Ectodermal cell (in vitro differentiated cells): ENCODE results near the gene LMF1.

ENCODE experiments used
- H3K27ac ChIP-seq: 2 replicates; pipeline ENCODE4 v1.7.0; 2013; ENCODE audit warnings: mild to moderate bottlenecking, low read depth, low read length; ENCODE audit not compliant: insufficient read depth, poor library complexity, severe bottlenecking
- H3K27me3 ChIP-seq: 2 replicates; pipeline ENCODE4 v1.7.0; 2013; ENCODE audit warnings: mild to moderate bottlenecking, low read length; ENCODE audit not compliant: insufficient read depth, control insufficient read depth, poor library complexity, severe bottlenecking
- H3K36me3 ChIP-seq: one replicate; pipeline ENCODE4 v1.7.0; 2013; ENCODE audit warnings: low read length; ENCODE audit not compliant: control insufficient read depth, insufficient read depth
- H3K4me1 ChIP-seq: one replicate; pipeline ENCODE4 v1.7.0; 2013; ENCODE audit warnings: low read length; ENCODE audit not compliant: control insufficient read depth, insufficient read depth
- H3K4me3 ChIP-seq: 2 replicates; pipeline ENCODE4 v1.7.0; 2013; ENCODE audit warnings: low read depth, low read length, control low read depth; ENCODE audit not compliant: insufficient read depth
- H3K9me3 ChIP-seq: 2 replicates; pipeline ENCODE4 v1.7.0; 2013; ENCODE audit warnings: mild to moderate bottlenecking, low read length, moderate library complexity; ENCODE audit not compliant: control insufficient read depth
- WGBS, 2 experiments: methylation state at CpG; one replicate each; pipeline ENCODE4 v1.1.7; 2013; ENCODE audit warnings: missing lambda C conversion rate in 2 of 2; 5-methylcytosine and 5-hydroxymethylcytosine counted together

LMF1 gene

DNA sequence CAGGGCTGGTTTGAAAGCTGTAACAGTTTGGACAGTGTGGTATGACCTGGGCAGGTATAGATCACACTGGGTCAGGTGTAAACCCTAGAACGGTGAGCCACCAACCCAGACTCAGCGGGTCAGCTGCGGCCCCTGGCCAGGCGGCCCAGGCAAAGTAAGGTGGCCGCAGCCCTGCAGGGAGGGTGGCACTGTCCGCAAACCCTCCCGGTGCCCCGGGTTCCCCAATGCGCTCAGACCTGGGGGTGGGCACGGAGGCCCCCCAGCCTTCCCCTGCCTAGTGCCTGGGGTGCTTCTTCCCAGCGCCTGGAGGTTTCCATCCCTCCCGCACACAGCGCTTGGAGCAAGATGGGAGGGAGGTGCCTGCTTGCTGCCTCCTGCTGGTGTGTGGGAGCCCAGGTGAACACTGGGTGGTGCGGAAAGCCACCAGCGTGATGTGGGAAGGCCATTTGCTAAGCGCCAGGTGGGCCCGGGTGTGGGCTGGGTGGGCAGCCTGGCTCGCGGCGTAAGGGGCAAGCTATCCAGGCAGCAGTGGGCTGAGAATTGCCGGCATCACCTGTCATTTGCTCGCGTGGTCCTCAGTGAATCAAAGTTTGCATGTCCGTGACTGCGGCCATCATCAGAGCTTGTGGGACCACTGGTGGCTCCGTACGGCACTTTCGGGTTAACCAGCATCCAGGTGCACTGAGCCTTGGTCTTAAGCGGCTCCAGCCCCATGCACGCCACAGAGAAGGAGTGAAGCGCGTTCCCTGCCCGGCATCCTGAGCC is 122.9 kb downstream of the LMF1 start:
- Histone ChIP-seq H3K9me3 (no peaks in the 10 kb centered on the region), H3K4me3 (no peak overlapping the region), H3K27me3 (no peaks in the 10 kb centered on the region), H3K4me1 (no peaks in the 10 kb centered on the region), H3K36me3 (no peaks in the 10 kb centered on the region), H3K27ac (no peak overlapping the region)
- 93 to 94% methylated on average over 33 of the region's 33 CpGs for WGBS, 2 experiments

DNA sequence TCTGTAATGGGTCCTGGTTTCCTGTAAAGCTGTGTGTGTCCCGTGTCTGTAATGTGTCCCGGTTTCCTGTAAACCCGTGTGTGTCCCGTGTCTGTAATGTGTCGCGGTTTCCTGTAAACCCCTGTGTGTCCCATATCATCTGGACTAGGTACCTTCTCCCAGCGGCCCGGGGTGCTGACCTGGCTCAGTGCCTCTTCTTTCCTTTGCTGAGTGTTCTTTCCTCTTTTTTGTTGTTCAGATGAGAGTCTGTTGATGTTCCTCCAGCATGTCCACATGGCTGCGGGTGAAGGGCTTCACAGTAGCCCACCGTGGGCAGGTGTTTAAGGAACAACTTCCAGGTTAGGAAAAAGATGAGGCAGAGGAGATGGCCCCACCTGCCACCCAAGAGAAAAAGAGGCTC is 123.6 kb downstream of the LMF1 start:
- H3K36me3 ChIP-seq, result no peaks in the 10 kb centered on the region
- no peaks in the 10 kb centered on the region for H3K4me1 ChIP-seq
- WGBS, 2 experiments, result 81 to 83% methylated on average over 10 of the region's 10 CpGs
- no peaks in the 10 kb centered on the region for H3K27me3 ChIP-seq
- no peak overlapping the region for H3K4me3 ChIP-seq
- no peaks in the 10 kb centered on the region for H3K9me3 ChIP-seq
- no peak overlapping the region for H3K27ac ChIP-seq

DNA sequence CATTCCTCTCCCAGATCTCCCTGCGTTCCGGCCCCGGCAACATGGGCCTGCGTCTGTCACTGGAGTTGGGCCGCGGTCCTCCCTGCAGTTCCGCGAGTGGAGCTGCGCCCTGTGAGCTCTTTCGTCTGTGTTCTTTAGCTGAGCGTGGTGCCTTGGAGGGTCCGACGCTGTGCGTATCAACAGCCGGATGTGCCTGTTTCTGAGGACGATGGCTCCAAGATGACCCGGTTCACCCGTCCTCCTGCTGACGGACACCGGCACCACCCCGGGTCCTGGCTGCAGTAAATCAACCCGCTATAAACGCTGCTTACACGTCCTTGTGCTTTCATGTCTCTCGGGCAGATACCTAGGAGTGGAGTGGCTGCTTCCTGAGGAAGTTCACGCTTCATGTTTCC is 125.4 kb downstream of the LMF1 start:
- H3K4me3 ChIP-seq, result no peak overlapping the region
- no peaks in the 10 kb centered on the region for H3K27me3 ChIP-seq
- 91 to 92% methylated on average over 26 of the region's 26 CpGs for WGBS, 2 experiments
- H3K27ac ChIP-seq, result no peak overlapping the region
- H3K4me1 ChIP-seq, result no peaks in the 10 kb centered on the region
- no peaks in the 10 kb centered on the region for H3K36me3 ChIP-seq
- no peaks in the 10 kb centered on the region for H3K9me3 ChIP-seq

DNA sequence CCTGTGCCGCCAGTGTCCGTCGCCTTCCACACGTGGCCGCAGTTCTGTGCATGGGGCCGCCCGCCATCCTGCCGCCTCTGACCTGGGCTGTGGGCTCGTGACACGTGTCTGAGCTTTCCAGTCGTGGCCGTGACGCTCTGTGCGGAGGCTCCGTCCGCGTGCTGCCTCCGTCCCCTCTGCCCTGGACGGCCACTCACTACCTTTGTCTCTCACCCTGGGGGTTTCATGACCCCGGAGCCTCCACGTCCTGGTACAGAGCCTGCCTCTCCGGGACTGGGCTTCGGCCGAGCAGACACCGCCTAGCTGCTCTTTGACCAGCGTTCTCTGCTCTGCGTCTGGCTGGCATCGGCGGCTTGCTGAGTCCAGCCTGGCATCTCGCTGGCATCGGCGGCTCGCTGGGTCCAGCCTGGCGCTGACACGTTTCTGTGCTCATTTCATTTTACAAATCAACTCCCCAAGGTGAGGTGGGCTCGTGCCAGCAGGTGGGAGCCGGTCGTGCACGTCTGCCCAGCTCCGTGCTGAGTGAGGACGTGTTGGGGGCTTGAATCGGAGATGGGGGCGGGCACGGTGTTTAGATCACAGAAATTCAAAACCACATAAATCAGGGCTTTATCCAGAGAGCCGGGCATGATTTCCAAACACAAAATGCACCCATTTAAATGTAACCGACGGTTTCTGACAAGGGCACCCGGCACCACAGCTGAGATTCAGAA is 126.0 kb downstream of the LMF1 start:
- Histone ChIP-seq H3K27me3 (no peaks in the 10 kb centered on the region), H3K4me3 (no peak overlapping the region), H3K4me1 (no peaks in the 10 kb centered on the region), H3K9me3 (no peaks in the 10 kb centered on the region), H3K36me3 (no peaks in the 10 kb centered on the region), H3K27ac (no peak overlapping the region)
- 94 to 95% methylated on average over 48 of the region's 48 CpGs for WGBS, 2 experiments

DNA sequence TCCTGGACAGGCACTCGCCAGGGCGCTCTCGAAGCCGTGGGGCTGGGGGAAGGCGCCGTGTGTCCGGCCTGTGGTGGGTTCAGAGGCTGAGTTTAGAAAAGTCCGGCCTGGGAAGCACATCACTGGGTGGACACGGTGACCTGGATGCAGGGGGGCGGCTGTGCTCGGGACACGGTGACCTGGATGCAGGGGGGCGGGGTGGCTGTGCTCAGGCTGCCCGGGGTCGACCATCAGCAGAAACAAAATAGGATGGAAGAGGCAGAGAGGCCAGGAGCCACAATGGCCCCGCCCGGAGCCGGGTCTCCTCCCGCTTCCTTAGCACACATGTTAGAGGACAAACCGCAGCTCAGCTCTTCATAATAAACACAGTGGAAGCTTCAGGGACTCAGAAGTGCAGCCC is 127.0 kb downstream of the LMF1 start:
- WGBS, 2 experiments, result 94 to 95% methylated on average over 20 of the region's 20 CpGs
- Histone ChIP-seq H3K9me3 (no peaks in the 10 kb centered on the region), H3K4me1 (no peaks in the 10 kb centered on the region), H3K36me3 (no peaks in the 10 kb centered on the region), H3K4me3 (no peak overlapping the region), H3K27ac (no peak overlapping the region), H3K27me3 (no peaks in the 10 kb centered on the region)

DNA sequence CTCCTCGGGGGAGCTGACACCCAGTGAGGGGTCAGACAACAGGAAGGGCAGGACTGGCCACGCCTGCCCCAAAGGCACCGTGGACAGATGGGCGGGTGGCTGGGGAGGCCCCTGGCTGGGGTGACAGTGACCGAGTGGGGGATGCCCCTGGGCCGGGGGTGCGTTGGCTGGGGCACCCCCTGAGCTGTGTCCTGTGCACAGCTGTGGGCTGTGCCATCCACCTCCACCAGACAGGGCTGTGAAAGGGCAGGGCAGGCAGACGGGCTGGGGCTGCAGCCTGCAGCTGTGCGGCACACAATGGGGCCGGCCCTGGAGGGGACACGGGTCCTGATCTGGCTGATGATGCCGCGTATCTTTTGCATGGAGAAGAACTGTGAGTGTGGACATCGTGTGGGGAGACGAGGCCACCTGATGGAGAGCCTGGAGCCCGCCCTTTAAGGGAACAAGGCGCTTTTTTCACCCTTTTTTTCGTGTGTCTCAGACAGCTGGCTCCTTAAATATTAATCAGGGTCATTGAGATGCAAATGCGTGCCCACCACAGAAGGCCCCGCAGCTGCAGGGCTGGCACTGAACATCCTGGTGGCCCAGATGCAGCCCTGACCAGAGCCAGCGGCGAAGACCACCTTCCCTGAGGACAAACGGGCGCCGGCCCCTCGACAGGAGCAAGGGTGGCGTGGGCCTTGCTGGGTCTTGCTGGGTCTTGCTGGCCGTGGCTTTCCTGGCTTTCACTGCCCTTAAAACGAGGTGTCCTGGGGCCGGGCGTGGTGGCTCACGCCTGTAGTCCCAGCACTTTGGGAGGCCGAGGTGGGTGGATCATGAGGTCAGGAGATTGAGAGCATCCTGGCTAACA is 127.8 kb downstream of the LMF1 start:
- Histone ChIP-seq H3K4me1 (no peaks in the 10 kb centered on the region), H3K36me3 (no peaks in the 10 kb centered on the region), H3K27ac (no peak overlapping the region), H3K27me3 (no peaks in the 10 kb centered on the region), H3K9me3 (no peaks in the 10 kb centered on the region), H3K4me3 (no peak overlapping the region)
- WGBS, 2 experiments, result 82 to 84% methylated on average over 33 of the region's 33 CpGs

DNA sequence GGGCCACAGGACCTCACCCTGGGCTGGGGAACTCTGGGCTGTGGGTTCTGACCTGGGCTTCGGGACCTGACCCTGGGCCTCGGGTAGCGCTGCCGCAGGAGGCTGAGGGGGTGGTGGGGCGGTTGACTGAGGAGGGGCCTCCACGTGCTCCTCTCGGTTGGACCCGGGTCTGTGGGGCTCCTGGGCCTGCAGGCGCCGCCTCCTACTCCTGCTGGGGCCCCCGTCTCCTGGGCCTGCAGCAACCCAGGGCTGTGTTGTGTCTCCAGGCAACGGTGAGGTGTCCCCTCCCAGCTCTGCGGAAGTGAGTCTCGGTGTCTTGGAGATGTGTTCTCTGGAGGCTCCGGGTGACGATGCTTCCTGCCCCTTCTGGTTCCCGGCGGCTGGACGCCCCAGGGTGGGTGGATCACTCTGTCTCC is 128.7 kb downstream of the LMF1 start:
- no peaks in the 10 kb centered on the region for H3K27me3 ChIP-seq
- no peaks in the 10 kb centered on the region for H3K36me3 ChIP-seq
- WGBS, 2 experiments, result 90 to 91% methylated on average over 19 of the region's 19 CpGs
- H3K4me3 ChIP-seq, result no peak overlapping the region
- no peak overlapping the region for H3K27ac ChIP-seq
- H3K4me1 ChIP-seq, result no peaks in the 10 kb centered on the region
- H3K9me3 ChIP-seq, result no peaks in the 10 kb centered on the region

DNA sequence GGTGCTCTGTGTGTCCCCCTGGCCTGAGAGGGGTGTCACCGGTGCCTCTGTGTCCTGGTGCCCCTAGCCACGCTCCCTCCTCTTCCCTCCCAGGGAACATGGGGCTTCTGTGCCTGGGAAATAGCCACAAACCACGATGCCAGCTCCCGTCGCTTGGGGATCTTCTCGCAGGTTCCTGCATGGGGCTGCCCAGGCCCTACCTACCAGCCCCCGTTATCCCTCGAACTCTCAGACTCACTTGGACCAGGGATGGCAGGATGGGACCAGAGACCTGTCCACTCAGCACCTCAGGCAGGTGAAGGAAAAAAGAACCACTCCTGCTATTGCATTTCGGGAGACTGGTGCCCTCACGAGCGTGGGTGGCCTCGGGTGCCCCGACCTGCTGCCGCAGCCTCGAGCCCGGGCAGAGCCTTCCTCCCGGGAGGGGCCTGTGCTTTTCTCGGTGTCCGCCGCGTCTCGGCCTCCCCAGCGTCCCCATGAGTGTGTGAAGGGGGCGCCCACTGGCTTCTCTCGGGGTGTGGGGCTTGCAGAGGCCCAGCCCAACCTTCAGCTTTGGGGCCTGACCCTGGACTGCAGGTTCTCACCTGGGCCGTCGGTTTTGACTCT is 129.2 kb downstream of the LMF1 start:
- Histone ChIP-seq H3K27ac (no peak overlapping the region), H3K27me3 (no peaks in the 10 kb centered on the region), H3K4me3 (no peak overlapping the region), H3K9me3 (no peaks in the 10 kb centered on the region), H3K4me1 (no peaks in the 10 kb centered on the region), H3K36me3 (no peaks in the 10 kb centered on the region)
- WGBS, 2 experiments, result 93 to 94% methylated on average over 27 of the region's 27 CpGs

DNA sequence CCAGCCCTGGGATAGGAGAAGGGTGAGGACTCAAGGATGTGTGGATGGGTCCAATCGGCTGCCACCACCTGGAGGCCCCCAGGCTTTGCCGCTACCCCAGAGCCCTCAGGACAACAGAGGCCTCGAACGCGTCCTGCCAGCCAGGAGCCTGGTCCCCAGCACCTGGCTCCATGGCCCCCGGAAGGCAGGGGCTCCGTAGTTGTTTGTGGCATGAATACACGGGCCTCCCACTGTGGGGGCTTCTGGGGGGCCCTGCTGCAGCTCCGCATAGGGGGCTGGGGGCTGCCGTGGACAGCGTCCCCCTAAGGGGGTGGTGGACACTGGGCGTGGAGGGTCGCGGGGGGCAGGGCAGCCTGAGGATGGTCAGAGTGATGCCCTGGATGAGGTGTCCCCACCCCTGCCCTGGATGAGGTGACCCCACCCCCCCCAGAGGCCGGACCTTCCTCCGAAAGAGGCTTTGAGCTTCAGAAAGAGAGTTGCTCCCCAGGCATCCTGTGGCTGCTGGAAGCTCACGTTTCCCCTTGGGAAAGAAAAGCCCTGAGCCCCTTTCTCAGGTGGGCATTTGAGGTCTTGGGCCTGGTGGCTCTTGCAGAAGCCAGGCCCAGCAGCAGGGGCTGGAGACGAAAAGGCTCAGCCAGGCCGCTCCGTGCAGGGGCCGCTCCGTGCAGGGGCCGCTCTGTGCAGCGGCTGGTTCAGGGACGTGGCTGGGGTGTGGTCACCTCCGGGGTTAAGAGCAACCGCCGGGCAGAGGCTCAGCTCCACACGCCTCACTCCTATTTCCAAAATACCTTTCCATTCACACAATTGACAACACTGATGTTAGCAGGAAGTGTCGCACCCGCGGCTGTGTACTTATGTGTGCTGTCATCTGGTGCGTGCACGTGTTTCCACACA is 130.0 kb downstream of the LMF1 start:
- H3K27ac ChIP-seq, result no peak overlapping the region
- WGBS, 2 experiments, result 91 to 92% methylated on average over 34 of the region's 34 CpGs
- H3K36me3 ChIP-seq, result no peaks in the 10 kb centered on the region
- no peaks in the 10 kb centered on the region for H3K27me3 ChIP-seq
- no peaks in the 10 kb centered on the region for H3K4me1 ChIP-seq
- no peaks in the 10 kb centered on the region for H3K9me3 ChIP-seq
- H3K4me3 ChIP-seq, result no peak overlapping the region
